ENCODE results near the gene PIP5K1C.

The PIP5K1C gene

DNA sequence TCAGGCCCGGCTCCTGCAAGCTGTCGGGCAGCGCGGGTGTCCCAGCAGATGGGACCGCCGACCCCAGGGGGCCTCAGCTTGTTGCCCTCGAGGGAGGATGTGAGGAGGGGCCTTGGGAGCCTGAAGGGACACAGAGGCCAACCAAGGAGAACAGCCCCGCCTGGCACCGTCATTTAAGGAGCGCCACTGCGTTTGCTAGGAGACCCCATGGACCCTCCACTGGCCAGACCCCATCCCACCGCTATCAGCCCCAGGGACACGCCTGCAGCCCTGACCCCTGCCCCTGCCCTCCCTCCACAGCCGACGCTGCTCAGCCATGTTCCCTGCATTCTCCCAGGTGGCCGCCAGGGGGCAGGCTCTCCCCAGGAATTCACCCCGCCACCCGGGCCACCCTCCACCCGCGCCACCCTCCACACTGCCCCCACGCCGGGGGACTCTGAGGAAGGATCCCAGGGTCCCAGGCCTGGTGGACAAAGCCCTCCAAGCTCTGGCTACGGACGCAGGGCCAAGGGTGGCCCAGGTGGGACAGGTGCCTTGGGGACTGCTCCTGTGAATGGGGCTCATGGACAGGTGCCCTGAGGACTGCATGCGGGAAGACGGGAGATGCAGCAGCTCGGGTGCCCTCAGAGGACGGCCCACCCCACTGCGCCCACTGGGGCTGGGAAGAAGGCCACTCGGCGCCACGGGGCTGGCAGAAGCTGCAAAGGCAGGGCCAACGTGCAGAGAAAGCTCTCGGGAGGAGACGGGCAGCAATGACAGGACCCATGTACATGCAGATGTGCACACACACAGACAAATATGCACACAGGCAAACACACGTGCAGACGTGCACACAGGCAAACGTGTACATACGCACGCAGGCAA lies 34.4 kb downstream of the PIP5K1C start:
- no peaks in the 10 kb centered on the region for H3K36me3 ChIP-seq (ENCODE audit: low read length)
- H3K9me2 ChIP-seq (replicated peaks; ENCODE audit: insufficient read depth, low read length) = no peaks in the 10 kb centered on the region
- peak overlapping the region; percentile 7 for H3K4me2 ChIP-seq (ENCODE audit: low read depth, low read length, poor library complexity, severe bottlenecking)
- no peaks in the 10 kb centered on the region for H4K20me1 ChIP-seq (ENCODE audit: low read depth, low read length)
- no peaks in the 10 kb centered on the region for H3K9me3 ChIP-seq (ENCODE audit: insufficient read depth, low read length)
- no peak overlapping the region for H3K4me3 ChIP-seq (ENCODE audit: insufficient read depth, low read length, poor library complexity, severe bottlenecking)
- H2AFZ ChIP-seq (ENCODE audit: low read depth, low read length, severe bottlenecking) = no peak overlapping the region
- no peaks in the 10 kb centered on the region for H3K79me2 ChIP-seq (ENCODE audit: insufficient read depth, low read length)
- H3K27me3 ChIP-seq (ENCODE audit: low read length) = no peaks in the 10 kb centered on the region
- H3K9ac ChIP-seq (ENCODE audit: low read length) = peak overlapping the region; percentile 13; the same call in 1 of the 2 replicates
- no peaks in the 10 kb centered on the region for H3F3A ChIP-seq (ENCODE audit: insufficient read depth)
- no peak overlapping the region for H3K27ac ChIP-seq (ENCODE audit: low read depth, low read length)
- TF ChIP-seq EZH2phosphoT487 (conservative IDR thresholded peaks at IDR 0.05; ENCODE audit: low read length) = no peak
- TF ChIP-seq, protein P1, sequence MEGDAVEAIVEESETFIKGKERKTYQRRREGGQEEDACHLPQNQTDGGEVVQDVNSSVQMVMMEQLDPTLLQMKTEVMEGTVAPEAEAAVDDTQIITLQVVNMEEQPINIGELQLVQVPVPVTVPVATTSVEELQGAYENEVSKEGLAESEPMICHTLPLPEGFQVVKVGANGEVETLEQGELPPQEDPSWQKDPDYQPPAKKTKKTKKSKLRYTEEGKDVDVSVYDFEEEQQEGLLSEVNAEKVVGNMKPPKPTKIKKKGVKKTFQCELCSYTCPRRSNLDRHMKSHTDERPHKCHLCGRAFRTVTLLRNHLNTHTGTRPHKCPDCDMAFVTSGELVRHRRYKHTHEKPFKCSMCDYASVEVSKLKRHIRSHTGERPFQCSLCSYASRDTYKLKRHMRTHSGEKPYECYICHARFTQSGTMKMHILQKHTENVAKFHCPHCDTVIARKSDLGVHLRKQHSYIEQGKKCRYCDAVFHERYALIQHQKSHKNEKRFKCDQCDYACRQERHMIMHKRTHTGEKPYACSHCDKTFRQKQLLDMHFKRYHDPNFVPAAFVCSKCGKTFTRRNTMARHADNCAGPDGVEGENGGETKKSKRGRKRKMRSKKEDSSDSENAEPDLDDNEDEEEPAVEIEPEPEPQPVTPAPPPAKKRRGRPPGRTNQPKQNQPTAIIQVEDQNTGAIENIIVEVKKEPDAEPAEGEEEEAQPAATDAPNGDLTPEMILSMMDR (IDR thresholded peaks at IDR 0.05; ENCODE audit: insufficient read depth, low read length, poor library complexity, severe bottlenecking) = peak; percentile 93

DNA sequence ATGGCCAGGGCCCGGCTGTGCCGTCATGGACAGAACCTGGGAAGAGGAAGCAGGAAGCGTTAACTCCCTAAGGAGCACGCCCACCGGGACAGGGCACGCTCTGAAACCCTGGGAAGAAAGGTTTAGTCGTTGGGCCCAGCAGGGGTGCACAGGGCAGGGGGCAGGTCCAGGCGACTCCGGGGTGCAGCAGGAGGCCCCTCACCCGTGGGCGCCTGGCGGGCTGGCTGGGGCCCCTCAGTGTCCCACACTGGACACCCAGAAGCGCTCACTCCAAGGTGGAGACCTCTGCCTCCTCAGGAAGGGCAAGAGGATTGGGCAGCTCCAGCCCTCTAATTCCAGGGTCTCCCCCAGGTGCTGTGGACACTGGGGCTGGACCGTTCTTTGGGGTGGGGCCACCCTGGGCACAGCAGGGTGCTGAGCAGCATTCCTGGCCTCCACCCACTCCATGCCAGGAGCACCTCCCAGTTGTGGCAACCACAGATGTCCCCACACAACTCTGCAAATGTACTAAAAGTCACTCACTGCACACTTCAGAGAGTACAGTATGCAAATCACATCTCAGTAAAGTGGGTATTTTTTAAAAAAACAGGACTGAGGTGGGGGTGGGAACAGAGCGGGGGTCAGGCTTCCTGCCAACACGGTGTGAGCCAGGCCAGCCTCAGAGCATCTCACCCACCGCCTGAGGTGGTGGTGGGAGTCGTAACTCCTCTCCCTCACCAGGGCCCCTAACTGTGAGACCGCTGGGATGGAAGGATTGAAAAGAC lies 35.2 kb downstream of the PIP5K1C start:
- no peaks in the 10 kb centered on the region for H4K20me1 ChIP-seq (ENCODE audit: low read depth, low read length)
- H3K79me2 ChIP-seq (ENCODE audit: insufficient read depth, low read length) = no peaks in the 10 kb centered on the region
- no peaks in the 10 kb centered on the region for H3F3A ChIP-seq (ENCODE audit: insufficient read depth)
- H3K27me3 ChIP-seq (ENCODE audit: low read length) = no peaks in the 10 kb centered on the region
- H3K27ac ChIP-seq (ENCODE audit: low read depth, low read length) = no peak overlapping the region
- no peak for TF ChIP-seq EZH2phosphoT487 (conservative IDR thresholded peaks at IDR 0.05; ENCODE audit: low read length)
- TF ChIP-seq, protein P1 (IDR thresholded peaks at IDR 0.05; ENCODE audit: insufficient read depth, low read length, poor library complexity, severe bottlenecking) = no peak
- no peaks in the 10 kb centered on the region for H3K36me3 ChIP-seq (ENCODE audit: low read length)
- H3K4me3 ChIP-seq (ENCODE audit: insufficient read depth, low read length, poor library complexity, severe bottlenecking) = no peak overlapping the region
- H3K9ac ChIP-seq (ENCODE audit: low read length) = peak overlapping the region; percentile 13; the same call in 1 of the 2 replicates
- H3K9me3 ChIP-seq (ENCODE audit: insufficient read depth, low read length) = no peaks in the 10 kb centered on the region
- H3K4me2 ChIP-seq (ENCODE audit: low read depth, low read length, poor library complexity, severe bottlenecking) = peak overlapping the region; percentile 7
- H3K9me2 ChIP-seq (replicated peaks; ENCODE audit: insufficient read depth, low read length) = no peaks in the 10 kb centered on the region
- H2AFZ ChIP-seq (ENCODE audit: low read depth, low read length, severe bottlenecking) = no peak overlapping the region

DNA sequence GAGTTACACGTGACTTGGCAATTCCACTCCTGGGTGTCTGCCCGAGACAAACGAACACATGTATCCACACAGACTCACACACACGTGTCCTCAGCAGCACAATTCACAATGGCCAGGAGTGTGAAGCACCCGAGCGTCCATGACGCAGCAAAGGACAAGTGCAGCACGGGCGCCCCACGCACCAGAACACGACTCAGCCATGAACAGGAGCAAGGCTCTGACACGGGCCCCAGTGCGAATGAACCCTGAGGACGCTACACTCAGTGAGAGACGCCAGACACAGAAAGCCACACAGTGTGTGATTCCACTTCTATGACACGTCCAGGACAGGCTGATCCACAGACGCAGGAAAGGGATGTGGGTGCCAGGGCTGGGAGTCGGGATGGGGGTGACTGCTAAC lies 36.4 kb downstream of the PIP5K1C start:
- Histone ChIP-seq H3K27ac (ENCODE audit: low read depth, low read length) (no peak overlapping the region), H3K4me3 (ENCODE audit: insufficient read depth, low read length, poor library complexity, severe bottlenecking) (no peak overlapping the region), H3K9me2 (replicated peaks; ENCODE audit: insufficient read depth, low read length) (no peaks in the 10 kb centered on the region), H3K9ac (ENCODE audit: low read length) (no peak overlapping the region), H4K20me1 (ENCODE audit: low read depth, low read length) (no peaks in the 10 kb centered on the region), H2AFZ (ENCODE audit: low read depth, low read length, severe bottlenecking) (no peak overlapping the region), H3K79me2 (ENCODE audit: insufficient read depth, low read length) (no peaks in the 10 kb centered on the region), H3K4me2 (ENCODE audit: low read depth, low read length, poor library complexity, severe bottlenecking) (no peak overlapping the region), H3F3A (ENCODE audit: insufficient read depth) (no peaks in the 10 kb centered on the region), H3K27me3 (ENCODE audit: low read length) (no peaks in the 10 kb centered on the region), H3K36me3 (ENCODE audit: low read length) (no peaks in the 10 kb centered on the region), H3K9me3 (ENCODE audit: insufficient read depth, low read length) (no peaks in the 10 kb centered on the region)
- TF ChIP-seq, protein P1 (IDR thresholded peaks at IDR 0.05; ENCODE audit: insufficient read depth, low read length, poor library complexity, severe bottlenecking) = no peak
- no peak for TF ChIP-seq EZH2phosphoT487 (conservative IDR thresholded peaks at IDR 0.05; ENCODE audit: low read length)
